Sigmoid colon (tissue), 7 donors: Measurements from ENCODE around the gene SREK1. TPM values are rescaled to one million over a fixed set of nuclear protein-coding genes. Genes with fewer than 3 reads are reported as not detected.

Experiments used
- DNase-seq: peaks from one replicate; pipeline ENCODE4 v3.0.0-alpha.2; 2019
- H3K27ac ChIP-seq, 4 donors: fragments of 200-600 bp; sonication (generic); one replicate each; pipeline ENCODE4 v1.5.1; 2016 to 2019; ENCODE audit warnings: mild to moderate bottlenecking in 1 of 4
- H3K27me3 ChIP-seq, 3 donors: fragments of 200-600 bp; sonication (generic); one replicate each; pipeline ENCODE4 v1.5.1; 2019; ENCODE audit warnings: mild to moderate bottlenecking in 1 of 3
- H3K36me3 ChIP-seq, 4 donors: fragments of 200-600 bp; sonication (generic); one replicate each; pipeline ENCODE4 v1.5.1; 2016 to 2019
- H3K4me1 ChIP-seq, 4 donors: fragments of 200-600 bp; sonication (generic); one replicate each; pipeline ENCODE4 v1.5.1; 2017 to 2019
- H3K4me3 ChIP-seq, 4 donors: fragments of 200-600 bp; sonication (generic); one replicate each; pipeline ENCODE4 v1.5.1; 2017 to 2019; ENCODE audit warnings: mild to moderate bottlenecking in 2 of 4, moderate library complexity in 1 of 4
- H3K9me3 ChIP-seq, 4 donors: fragments of 200-600 bp in 3 of 4; sonication (generic) in 3 of 4; one replicate each; pipeline versions ENCODE4 v1.5.1 to v1.6.1; 2013 to 2019
- CTCF ChIP-seq, 4 experiments: fragments of 450-650 bp in 3 of 4; fragments of 200-600 bp in 1 of 4; IDR thresholded peaks; one replicate each; pipeline ENCODE4 v1.5.1; 2016 to 2019; ENCODE audit warnings: antibody characterized with exemption in 4 of 4, mild to moderate bottlenecking in 3 of 4, moderate library complexity in 2 of 4
- EP300 ChIP-seq, 4 donors: sonication (generic); formaldehyde crosslinking; IDR thresholded peaks; one replicate each; pipeline ENCODE4 v1.6.1; 2017; ENCODE audit warnings: antibody characterized with exemption in 4 of 4
- POLR2A ChIP-seq, 2 donors: fragments of 450-650 bp; IDR thresholded peaks; one replicate each; pipeline ENCODE4 v1.6.1; 2016; ENCODE audit warnings: antibody characterized with exemption in 2 of 2, mild to moderate bottlenecking in 2 of 2, moderate library complexity in 2 of 2
- POLR2AphosphoS5 ChIP-seq, 4 donors: sonication (generic); formaldehyde crosslinking; IDR thresholded peaks; one replicate each; pipeline ENCODE4 v1.6.1; 2017; ENCODE audit warnings: antibody characterized with exemption in 4 of 4
- WGBS, 2 donors: extraction: QIAGEN DNeasy Blood & Tissue Kit; methylation state at CpG; one replicate each; pipeline ENCODE4 v1.1.7; 2013; 5-methylcytosine and 5-hydroxymethylcytosine counted together
- intact Hi-C: fragments of 100-400 bp; cut with DNase I; formaldehyde crosslinking; loops from one replicate; pipeline ENCODE4 v1.15.1; 2023
- polyA plus RNA-seq, 3 donors: library from polyadenylated mRNA; stranded (reverse); fragments of 200-250 nt; gene quantifications; one replicate each; pipeline ENCODE4 v1.2.3, GENCODE V29; 2013
- total RNA-seq, 4 donors: library from RNA; depleted of rRNA; stranded (reverse); fragments of >200 nt; gene quantifications; one replicate each; pipeline ENCODE4 v1.1.0, GENCODE V29; 2016
- donor health status: healthy with polysubstance abuse.
- donor health status: Bipolar disorder and iron deficiency.
- donor health status: healthy.

The SREK1 gene
- total and polyA plus RNA-seq, 7 donors: 9.0 to 127 (median 63.5) TPM

GRCh38 chr5:66197764-66198405 is 53.8 kb downstream of the SREK1 start:
- no peaks in the 10 kb centered on the region for H3K4me1 ChIP-seq
- WGBS, 2 donors: 81 to 87% methylated on average over 4 of the region's 4 CpGs
- H3K4me3 ChIP-seq: no peak overlapping the region
- DNase-seq: no peak
- H3K27me3 ChIP-seq: no peaks in the 10 kb centered on the region
- no peaks in the 10 kb centered on the region for H3K36me3 ChIP-seq
- no peak for TF ChIP-seq CTCF (IDR thresholded peaks at IDR 0.05)
- intact Hi-C loops: no loop called here
- no peaks in the 10 kb centered on the region for H3K9me3 ChIP-seq
- no peak overlapping the region for H3K27ac ChIP-seq

GRCh38 chr5:66198837-66199236 is 54.7 kb downstream of the SREK1 start:
- H3K36me3 ChIP-seq: no peaks in the 10 kb centered on the region
- no peak for DNase-seq
- no peak overlapping the region for H3K27ac ChIP-seq
- TF ChIP-seq POLR2AphosphoS5 (IDR thresholded peaks at IDR 0.05) (no peak), CTCF (IDR thresholded peaks at IDR 0.05) (no peak), EP300 (IDR thresholded peaks at IDR 0.05) (no peak), POLR2A (IDR thresholded peaks at IDR 0.05) (no peak)
- no peaks in the 10 kb centered on the region for H3K27me3 ChIP-seq
- 93 to 95% methylated on average over 1 of the region's 1 CpG for WGBS, 2 donors
- peaks cover 0 to 9% (median 4%) of the 10 kb centered on the region in 4 donors for H3K4me1 ChIP-seq
- intact Hi-C loops: no loop called here
- H3K4me3 ChIP-seq: no peak overlapping the region
- H3K9me3 ChIP-seq: no peaks in the 10 kb centered on the region

- Histone ChIP-seq H3K27ac (peak overlapping the region in 2 of 4 donors; percentile 23 to 28), H3K4me3 (no peak overlapping the region), H3K9me3 (no peaks in the 10 kb centered on the region), H3K27me3 (no peaks in the 10 kb centered on the region), H3K4me1 (peaks cover 0 to 46% (median 22%) of the 10 kb centered on the region in 4 donors), H3K36me3 (no peaks in the 10 kb centered on the region)
- TF ChIP-seq POLR2A (IDR thresholded peaks at IDR 0.05) (no peak), POLR2AphosphoS5 (IDR thresholded peaks at IDR 0.05) (peak in 2 of 4 donors; percentile 33 to 52)
- intact Hi-C loops: no loop called here
- 83 to 90% methylated on average over 4 of the region's 4 CpGs for WGBS, 2 donors
- no peak for DNase-seq
Measured at GRCh38 chr5:66203531-66203930, 59.4 kb downstream of the SREK1 start.

GRCh38 chr5:66206465-66206864 is 62.4 kb downstream of the SREK1 start:
- peaks cover 0 to 75% (median 41%) of the 10 kb centered on the region in 4 donors for H3K4me1 ChIP-seq
- no peaks in the 10 kb centered on the region for H3K36me3 ChIP-seq
- H3K9me3 ChIP-seq: no peaks in the 10 kb centered on the region
- H3K27ac ChIP-seq: no peak overlapping the region
- TF ChIP-seq CTCF (IDR thresholded peaks at IDR 0.05) (no peak), EP300 (IDR thresholded peaks at IDR 0.05) (no peak), POLR2AphosphoS5 (IDR thresholded peaks at IDR 0.05) (no peak), POLR2A (IDR thresholded peaks at IDR 0.05) (no peak)
- H3K4me3 ChIP-seq: no peak overlapping the region
- intact Hi-C loops: no loop called here
- no peaks in the 10 kb centered on the region for H3K27me3 ChIP-seq
- 88 to 96% methylated on average over 5 of the region's 5 CpGs for WGBS, 2 donors
- DNase-seq: no peak

- peaks cover 0 to 74% (median 41%) of the 10 kb centered on the region in 4 donors for H3K4me1 ChIP-seq
- H3K9me3 ChIP-seq: no peaks in the 10 kb centered on the region
- no peaks in the 10 kb centered on the region for H3K27me3 ChIP-seq
- TF ChIP-seq POLR2AphosphoS5 (IDR thresholded peaks at IDR 0.05): peak; percentile 45 to 81 (median 68)
- TF ChIP-seq POLR2A (IDR thresholded peaks at IDR 0.05): no peak
- no peak for TF ChIP-seq CTCF (IDR thresholded peaks at IDR 0.05)
- TF ChIP-seq EP300 (IDR thresholded peaks at IDR 0.05): peak in 2 of 4 donors; percentile 15 to 57
- WGBS, 2 donors: 73 to 83% methylated on average over 10 of the region's 10 CpGs
- H3K27ac ChIP-seq: peak overlapping the region in 3 of 4 donors; percentile 57 to 64 (median 62)
- no peak overlapping the region for H3K4me3 ChIP-seq
- no peaks in the 10 kb centered on the region for H3K36me3 ChIP-seq
- intact Hi-C loops: no loop called here
- DNase-seq: peak; percentile 85
Measured at GRCh38 chr5:66207800-66208561, 63.9 kb downstream of the SREK1 start.
